Activated B cell treated with CpG ODN at 0.5 μM for 24 hours (primary cell): ENCODE measurements around the gene KRTAP9-9. TPM values are rescaled to one million over a fixed set of nuclear protein-coding genes. Genes with fewer than 3 reads are reported as not detected.
"Not testable (repeated sequence)": the region's sequence is repeated elsewhere in the genome, so short reads cannot be mapped to it uniquely, and the experiment has no call there.

Source experiments
- ATAC-seq: fragments of 200-7000 bp; cut with Tn5 transposase; one replicate; pipeline ENCODE4 v1.10.0; 2021; ENCODE audit warnings: low read depth, mild to moderate bottlenecking, moderate library complexity
- CTCF ChIA-PET: fragments of 350-600 bp; sonication (Branson Sonifier 250); formaldehyde crosslinking; loops from one replicate; lab custom pipeline; 2021; ENCODE audit warnings: antibody characterized with exemption; lab: Charles Lee
- POLR2A ChIA-PET: fragments of 350-600 bp; sonication (Branson Sonifier 250); formaldehyde crosslinking; loops from one replicate; lab custom pipeline; 2021; ENCODE audit warnings: antibody characterized with exemption; lab: Charles Lee
- DNase-seq: peaks from one replicate; pipeline ENCODE4 v3.0.0; 2022
- H3K27ac Mint-ChIP-seq: one replicate; pipeline ENCODE4 v1.8.0; 2020; ENCODE audit warnings: mixed read lengths
- H3K27me3 Mint-ChIP-seq: one replicate; pipeline ENCODE4 v1.8.0; 2021; ENCODE audit warnings: mixed read lengths
- H3K36me3 Mint-ChIP-seq: one replicate; pipeline ENCODE4 v1.8.0; 2021; ENCODE audit warnings: low read depth, mixed read lengths
- H3K4me1 Mint-ChIP-seq: one replicate; pipeline ENCODE4 v1.8.0; 2021; ENCODE audit warnings: mixed read lengths
- H3K4me3 Mint-ChIP-seq: one replicate; pipeline ENCODE4 v1.8.0; 2020; ENCODE audit warnings: mild to moderate bottlenecking, mixed read lengths
- H3K9me3 Mint-ChIP-seq: one replicate; pipeline ENCODE4 v1.8.0; 2020; ENCODE audit warnings: mixed read lengths
- CTCF ChIP-seq: fragments of 200-600 bp; IDR thresholded peaks from one replicate; pipeline ENCODE4 v1.8.0; 2022; ENCODE audit warnings: antibody characterized with exemption, mild to moderate bottlenecking
- intact Hi-C: fragments of 100-400 bp; cut with micrococcal nuclease; formaldehyde crosslinking; loops from one replicate; pipeline ENCODE4 v1.15.1; 2024
- total RNA-seq: library from RNA; stranded (reverse); gene quantifications from 2 replicates; pipeline ENCODE4 v1.2.3, GENCODE V29; 2022

KRTAP9-9 gene
- total RNA-seq, 1 donor from 2014 or later = not detected

GRCh38 chr17:41226051-41226450 lies 29.1 kb upstream of the KRTAP9-9 start:
- DNase-seq = no peak
- ChIA-PET POLR2A (no interaction called here), CTCF (no interaction called here)
- H3K9me3 Mint-ChIP-seq = no peaks in the 10 kb centered on the region
- no peak overlapping the region for H3K4me3 Mint-ChIP-seq
- no peak for ATAC-seq
- no peak overlapping the region for H3K27ac Mint-ChIP-seq
- peaks cover 2% of the 10 kb centered on the region for H3K4me1 Mint-ChIP-seq
- TF ChIP-seq CTCF = no peak
- intact Hi-C loops = no loop called here
- no peaks in the 10 kb centered on the region for H3K36me3 Mint-ChIP-seq
- H3K27me3 Mint-ChIP-seq = peaks cover 21% of the 10 kb centered on the region

GRCh38 chr17:41226598-41227095 lies 28.5 kb upstream of the KRTAP9-9 start, which contains the start of gene KRTAP9-2:
Gene KRTAP9-2 (plus strand): TSS chr17:41226648. CDS start chr17:41226655, 7 bp downstream.
- H3K4me3 Mint-ChIP-seq, CTCF ChIA-PET, ATAC-seq: not testable (repeated sequence)

GRCh38 chr17:41230094-41230493 lies 25.1 kb upstream of the KRTAP9-9 start:
- DNase-seq (no peak), ATAC-seq (no peak)
- no peak overlapping the region for H3K27ac Mint-ChIP-seq
- POLR2A ChIA-PET = no interaction called here
- H3K27me3 Mint-ChIP-seq = peaks cover 20% of the 10 kb centered on the region
- intact Hi-C loops = no loop called here
- CTCF ChIA-PET = no interaction called here
- H3K9me3 Mint-ChIP-seq = no peaks in the 10 kb centered on the region
- H3K36me3 Mint-ChIP-seq = no peaks in the 10 kb centered on the region
- H3K4me3 Mint-ChIP-seq = no peak overlapping the region
- no peak for TF ChIP-seq CTCF
- peaks cover 2% of the 10 kb centered on the region for H3K4me1 Mint-ChIP-seq

More at GRCh38 chr17:41226598-41227095, 28.5 kb upstream of the KRTAP9-9 start, which contains the start of gene KRTAP9-2:
- intact Hi-C loops, DNase-seq, H3K9me3 Mint-ChIP-seq, POLR2A ChIA-PET, H3K27ac Mint-ChIP-seq, H3K36me3 Mint-ChIP-seq, H3K4me1 Mint-ChIP-seq: not testable (repeated sequence)
- peaks cover 20% of the 10 kb centered on the region for H3K27me3 Mint-ChIP-seq

GRCh38 chr17:41231731-41232130 lies 23.5 kb upstream of the KRTAP9-9 start:
- CTCF ChIA-PET = no interaction called here
- H3K27ac Mint-ChIP-seq = no peak overlapping the region
- POLR2A ChIA-PET = no interaction called here
- peaks cover 2% of the 10 kb centered on the region for H3K4me1 Mint-ChIP-seq
- TF ChIP-seq CTCF = no peak
- ATAC-seq (no peak), DNase-seq (no peak)
- intact Hi-C loops = no loop called here
- no peak overlapping the region for H3K4me3 Mint-ChIP-seq
- H3K27me3 Mint-ChIP-seq = peaks cover 23% of the 10 kb centered on the region
- no peaks in the 10 kb centered on the region for H3K9me3 Mint-ChIP-seq
- no peaks in the 10 kb centered on the region for H3K36me3 Mint-ChIP-seq

GRCh38 chr17:41232399-41233105 lies 22.6 kb upstream of the KRTAP9-9 start, which contains the start of gene KRTAP9-3:
Gene KRTAP9-3 (plus strand): TSS chr17:41232449. CDS start chr17:41232502, 53 bp downstream.
- H3K27me3 Mint-ChIP-seq = peaks cover 27% of the 10 kb centered on the region
- H3K36me3 Mint-ChIP-seq, H3K9me3 Mint-ChIP-seq, H3K4me3 Mint-ChIP-seq, H3K27ac Mint-ChIP-seq, CTCF ChIA-PET, ATAC-seq, POLR2A ChIA-PET, DNase-seq, intact Hi-C loops, H3K4me1 Mint-ChIP-seq: not testable (repeated sequence)

- not testable (repeated sequence) for DNase-seq
- peaks cover 33% of the 10 kb centered on the region for H3K27me3 Mint-ChIP-seq
Observed at GRCh38 chr17:41237116-41237515, 18.1 kb upstream of the KRTAP9-9 start.

GRCh38 chr17:41237949-41238437 lies 17.2 kb upstream of the KRTAP9-9 start, which contains the start of gene KRTAP9-8:
Gene KRTAP9-8 (plus strand): TSS chr17:41237999. CDS start chr17:41238052, 53 bp downstream.
- ATAC-seq, intact Hi-C loops, H3K36me3 Mint-ChIP-seq, POLR2A ChIA-PET, DNase-seq, CTCF ChIA-PET, H3K4me1 Mint-ChIP-seq, H3K4me3 Mint-ChIP-seq, H3K9me3 Mint-ChIP-seq, H3K27ac Mint-ChIP-seq: not testable (repeated sequence)
- peaks cover 32% of the 10 kb centered on the region for H3K27me3 Mint-ChIP-seq

More at GRCh38 chr17:41237116-41237515, 18.1 kb upstream of the KRTAP9-9 start:
- H3K27ac Mint-ChIP-seq, H3K36me3 Mint-ChIP-seq, intact Hi-C loops, ATAC-seq, POLR2A ChIA-PET, H3K9me3 Mint-ChIP-seq, H3K4me3 Mint-ChIP-seq, CTCF ChIA-PET, H3K4me1 Mint-ChIP-seq: not testable (repeated sequence)

GRCh38 chr17:41246995-41247787 lies 8.0 kb upstream of the KRTAP9-9 start:
- H3K36me3 Mint-ChIP-seq, CTCF ChIA-PET: not testable (repeated sequence)

More at GRCh38 chr17:41246995-41247787, 8.0 kb upstream of the KRTAP9-9 start:
- H3K27ac Mint-ChIP-seq, H3K9me3 Mint-ChIP-seq, H3K27me3 Mint-ChIP-seq, DNase-seq, intact Hi-C loops, H3K4me3 Mint-ChIP-seq, ATAC-seq, H3K4me1 Mint-ChIP-seq, POLR2A ChIA-PET: not testable (repeated sequence)
